Natural killer cell (primary cell): ENCODE measurements around the gene ARID5A. TPM values are rescaled to one million over a fixed set of nuclear protein-coding genes. Genes with fewer than 3 reads are reported as not detected.

Experiments
- ATAC-seq, 3 donors: fragments of 150-1000 bp in 2 of 3; fragments of 200-7000 bp in 1 of 3; cut with Tn5 transposase; 1 replicate in 1 of 3; 2 replicates in 2 of 3; pipeline ENCODE4 v1.10.0; 2021; ENCODE audit warnings: mild to moderate bottlenecking in 2 of 3, moderate library complexity in 2 of 3
- DNase-seq, 2 donors: peaks; one replicate each; pipeline versions ENCODE4 v3.0.0 to v3.0.0-alpha.2; 2013 to 2021; ENCODE audit warnings: mixed read lengths in 1 of 2
- H3K27ac ChIP-seq: one replicate; pipeline ENCODE4 v1.5.1; 2013; ENCODE audit warnings: mild to moderate bottlenecking, low read length
- H3K27me3 ChIP-seq: one replicate; pipeline ENCODE4 v1.6.1; 2013; ENCODE audit warnings: low read length; ENCODE audit not compliant: control insufficient read depth, insufficient read depth
- H3K36me3 ChIP-seq: one replicate; pipeline ENCODE4 v1.6.1; 2013; ENCODE audit warnings: low read length; ENCODE audit not compliant: control insufficient read depth, insufficient read depth
- H3K4me1 ChIP-seq: one replicate; pipeline ENCODE4 v1.6.1; 2013; ENCODE audit warnings: low read length; ENCODE audit not compliant: control insufficient read depth, insufficient read depth
- H3K4me3 ChIP-seq: one replicate; pipeline ENCODE4 v1.5.1; 2013; ENCODE audit warnings: low read length
- H3K9me3 ChIP-seq: one replicate; pipeline ENCODE4 v1.6.1; 2013; ENCODE audit warnings: low read length; ENCODE audit not compliant: control insufficient read depth, insufficient read depth
- H3K27ac Mint-ChIP-seq, 2 donors: one replicate each; pipeline ENCODE4 v1.8.0; 2022; ENCODE audit warnings: mild to moderate bottlenecking in 2 of 2, mixed read lengths in 2 of 2, moderate library complexity in 1 of 2
- H3K27me3 Mint-ChIP-seq, 2 donors: one replicate each; pipeline ENCODE4 v1.8.0; 2022; ENCODE audit warnings: low read depth in 2 of 2, mixed read lengths in 2 of 2
- H3K36me3 Mint-ChIP-seq: one replicate; pipeline ENCODE4 v1.8.0; 2022; ENCODE audit warnings: mixed read lengths
- H3K4me1 Mint-ChIP-seq, 2 donors: one replicate each; pipeline ENCODE4 v1.8.0; 2022; ENCODE audit warnings: mixed read lengths in 2 of 2
- H3K4me3 Mint-ChIP-seq: one replicate; pipeline ENCODE4 v1.8.0; 2022; ENCODE audit warnings: mild to moderate bottlenecking, moderate library complexity, mixed read lengths
- H3K9me3 Mint-ChIP-seq, 2 donors: one replicate each; pipeline ENCODE4 v1.8.0; 2022; ENCODE audit warnings: mixed read lengths in 2 of 2
- WGBS: methylation state at CpG from one replicate; pipeline ENCODE4 v1.1.7; 2013; ENCODE audit warnings: missing lambda C conversion rate; ENCODE audit not compliant: insufficient coverage; 5-methylcytosine and 5-hydroxymethylcytosine counted together
- intact Hi-C: fragments of 100-400 bp; cut with micrococcal nuclease; formaldehyde crosslinking; loops from one replicate; pipeline ENCODE4 v1.14.2; 2022
- total RNA-seq, 4 donors: library from RNA; stranded (reverse); fragments of 120-200 nt in 1 of 4; gene quantifications; one replicate each; pipeline versions ENCODE4 v1.2.3 to v1.2.4, GENCODE V29; 2013 to 2022
- TF ChIP-seq, protein P1 (sequence below): fragments of 200-600 bp; IDR thresholded peaks from one replicate; pipeline ENCODE4 v1.8.0; 2022; ENCODE audit warnings: antibody characterized with exemption

Gene ARID5A
- total RNA-seq, 3 donors from 2014 or later (not counting 1 experiment from before 2014, with no cell fraction given) = 90.9 to 117 (median 114) TPM

DNA sequence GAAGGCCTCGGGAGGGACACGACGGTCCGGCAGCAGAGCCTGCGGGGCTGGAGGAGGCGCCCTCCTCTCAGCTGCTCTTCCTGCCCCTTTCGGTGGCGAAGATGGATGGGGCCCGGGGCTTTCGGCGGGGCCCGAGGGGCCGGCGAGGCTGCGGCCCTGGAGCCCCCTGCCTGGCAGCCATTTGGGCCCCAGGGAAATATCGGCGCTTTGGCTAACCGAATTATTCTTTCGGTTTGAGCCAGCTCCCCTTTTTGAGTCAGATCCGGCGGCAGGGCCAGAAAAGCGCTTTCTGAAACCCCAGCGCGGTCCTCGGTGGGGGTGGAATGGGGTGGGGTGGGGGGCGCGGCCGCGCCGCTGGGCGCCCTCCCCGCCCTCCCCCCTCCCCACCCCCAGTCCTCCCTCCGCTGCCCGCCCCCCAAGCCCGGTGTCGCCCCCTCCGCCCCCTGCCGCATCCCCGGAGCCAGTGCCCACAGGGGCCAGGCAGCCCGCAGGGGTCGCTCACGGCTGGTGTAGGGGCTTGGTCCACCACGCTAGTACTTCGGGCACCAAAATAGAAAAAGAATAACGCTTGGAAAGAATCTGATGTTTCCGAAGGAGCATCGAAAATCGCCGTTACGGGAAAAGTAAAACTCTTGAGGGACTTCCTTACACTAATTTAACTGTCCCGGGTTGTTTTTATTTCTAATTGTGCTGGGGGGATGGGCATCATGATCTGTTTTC lies 9.1 kb upstream of the ARID5A start:
- H3K4me3 ChIP-seq = peak overlapping the region; percentile 56
- H3K27me3 ChIP-seq = no peaks in the 10 kb centered on the region
- H3K4me1 Mint-ChIP-seq = peaks cover 28 to 47% of the 10 kb centered on the region in 2 donors
- DNase-seq (peak; percentile 43 to 71), ATAC-seq (peak; percentile 36 to 66 (median 41))
- TF ChIP-seq, protein P1, sequence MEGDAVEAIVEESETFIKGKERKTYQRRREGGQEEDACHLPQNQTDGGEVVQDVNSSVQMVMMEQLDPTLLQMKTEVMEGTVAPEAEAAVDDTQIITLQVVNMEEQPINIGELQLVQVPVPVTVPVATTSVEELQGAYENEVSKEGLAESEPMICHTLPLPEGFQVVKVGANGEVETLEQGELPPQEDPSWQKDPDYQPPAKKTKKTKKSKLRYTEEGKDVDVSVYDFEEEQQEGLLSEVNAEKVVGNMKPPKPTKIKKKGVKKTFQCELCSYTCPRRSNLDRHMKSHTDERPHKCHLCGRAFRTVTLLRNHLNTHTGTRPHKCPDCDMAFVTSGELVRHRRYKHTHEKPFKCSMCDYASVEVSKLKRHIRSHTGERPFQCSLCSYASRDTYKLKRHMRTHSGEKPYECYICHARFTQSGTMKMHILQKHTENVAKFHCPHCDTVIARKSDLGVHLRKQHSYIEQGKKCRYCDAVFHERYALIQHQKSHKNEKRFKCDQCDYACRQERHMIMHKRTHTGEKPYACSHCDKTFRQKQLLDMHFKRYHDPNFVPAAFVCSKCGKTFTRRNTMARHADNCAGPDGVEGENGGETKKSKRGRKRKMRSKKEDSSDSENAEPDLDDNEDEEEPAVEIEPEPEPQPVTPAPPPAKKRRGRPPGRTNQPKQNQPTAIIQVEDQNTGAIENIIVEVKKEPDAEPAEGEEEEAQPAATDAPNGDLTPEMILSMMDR = peak; percentile 37
- H3K27ac Mint-ChIP-seq = peak overlapping the region; percentile 48 to 60
- H3K36me3 ChIP-seq = no peaks in the 10 kb centered on the region
- no peaks in the 10 kb centered on the region for H3K9me3 Mint-ChIP-seq
- H3K27me3 Mint-ChIP-seq = peaks cover 0 to 6% of the 10 kb centered on the region in 2 donors
- under 1% methylated on average over 35 of the region's 51 CpGs for WGBS
- H3K4me3 Mint-ChIP-seq = peak overlapping the region; percentile 81
- intact Hi-C loops = loop anchor here (1.0 kb wide), 1 partner anchor 27 kb away; no protein-coding TSS in a partner anchor
- no peaks in the 10 kb centered on the region for H3K36me3 Mint-ChIP-seq
- H3K4me1 ChIP-seq = peaks cover 51% of the 10 kb centered on the region
- H3K9me3 ChIP-seq = no peaks in the 10 kb centered on the region
- peak overlapping the region; percentile 37 for H3K27ac ChIP-seq

DNA sequence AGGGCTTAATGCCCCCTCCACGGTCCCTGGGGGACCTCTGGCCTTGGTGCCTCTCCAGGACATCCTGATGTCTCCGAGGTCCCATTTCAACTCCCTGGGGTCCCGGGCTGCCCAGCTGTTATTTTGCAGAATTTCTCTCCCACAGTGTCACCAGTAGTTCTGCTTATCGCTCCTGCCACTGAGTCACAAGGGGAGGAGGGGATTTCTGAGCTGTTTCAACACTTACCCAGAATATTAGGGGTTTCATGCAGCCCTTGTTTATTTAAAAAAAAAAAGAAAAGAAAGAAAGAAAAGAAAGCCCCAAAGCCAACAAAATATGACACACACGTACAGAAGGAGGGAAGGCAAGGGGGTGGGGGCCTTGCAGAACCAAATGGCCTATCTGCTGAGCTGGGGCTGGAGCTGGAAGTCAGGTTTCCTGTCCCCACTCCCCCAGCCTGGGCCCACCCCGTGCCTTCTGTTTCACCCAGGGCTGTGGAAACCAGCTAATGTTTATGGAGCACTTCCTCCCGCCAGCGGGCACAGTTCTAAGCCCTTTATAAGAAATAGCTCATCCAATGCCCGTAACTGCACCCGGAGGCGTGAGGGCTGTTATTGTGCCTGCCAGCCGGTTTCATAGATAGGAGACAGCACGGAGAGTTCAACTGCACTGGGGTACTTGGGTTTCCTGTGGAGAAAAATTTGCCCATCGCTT lies 8.4 kb upstream of the ARID5A start:
- WGBS = 40% methylated on average over 12 of the region's 14 CpGs
- Mint-ChIP-seq H3K4me1 (peaks cover 30 to 48% of the 10 kb centered on the region in 2 donors), H3K36me3 (no peaks in the 10 kb centered on the region), H3K4me3 (peak overlapping the region; percentile 81), H3K27me3 (peaks cover 0 to 6% of the 10 kb centered on the region in 2 donors), H3K27ac (peak overlapping the region; percentile 48 to 60), H3K9me3 (no peaks in the 10 kb centered on the region)
- peak in 1 of 2 donors; percentile 64 for DNase-seq
- Histone ChIP-seq H3K27me3 (no peaks in the 10 kb centered on the region), H3K9me3 (no peaks in the 10 kb centered on the region), H3K4me1 (peaks cover 58% of the 10 kb centered on the region), H3K4me3 (no peak overlapping the region), H3K36me3 (no peaks in the 10 kb centered on the region), H3K27ac (no peak overlapping the region)
- ATAC-seq = peak in 1 of 3 donors; percentile 25
- TF ChIP-seq, protein P1 = no peak
- intact Hi-C loops = no loop called here

DNA sequence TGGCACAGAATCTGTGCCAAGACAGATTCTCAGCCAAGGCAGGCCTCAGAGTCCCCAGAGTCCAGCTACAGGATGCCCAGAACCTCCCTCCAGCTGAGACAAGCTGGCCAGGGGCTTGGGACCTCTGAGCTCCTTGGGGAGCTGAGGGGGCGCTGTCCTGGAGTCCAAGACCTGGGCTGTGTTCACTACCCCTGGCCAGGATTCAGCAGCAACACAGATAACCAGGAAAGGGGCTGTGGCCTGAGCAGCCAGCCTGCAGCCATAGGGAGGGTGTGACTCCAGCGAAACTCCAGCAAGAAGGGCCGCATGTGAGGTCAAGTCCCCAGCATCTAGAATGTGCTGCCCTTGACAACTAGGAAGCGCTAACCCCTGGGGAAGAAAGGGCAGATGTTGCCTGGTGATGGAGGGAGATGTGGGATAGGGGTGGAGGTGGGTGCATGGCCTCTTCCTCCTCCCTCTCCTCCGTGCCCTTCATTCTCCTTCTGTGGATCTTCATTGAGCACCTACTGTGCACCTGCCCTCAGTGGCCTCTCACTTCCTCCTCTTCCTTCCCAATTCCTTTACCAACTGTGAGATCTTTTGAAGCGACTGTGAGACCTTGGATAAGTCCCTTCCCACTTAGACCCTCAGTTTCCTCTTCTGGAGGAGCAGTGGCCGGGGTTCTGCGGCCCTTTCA lies 7.7 kb upstream of the ARID5A start:
- DNase-seq (no peak), ATAC-seq (no peak)
- no peak overlapping the region for H3K4me3 ChIP-seq
- no peaks in the 10 kb centered on the region for H3K27me3 ChIP-seq
- no peaks in the 10 kb centered on the region for H3K9me3 ChIP-seq
- 91% methylated on average over 8 of the region's 8 CpGs for WGBS
- H3K4me1 ChIP-seq = peaks cover 59% of the 10 kb centered on the region
- Mint-ChIP-seq H3K27me3 (peaks cover 0 to 6% of the 10 kb centered on the region in 2 donors), H3K9me3 (no peaks in the 10 kb centered on the region), H3K27ac (peak overlapping the region in 1 of 2 donors; percentile 60), H3K4me1 (peaks cover 27 to 45% of the 10 kb centered on the region in 2 donors), H3K36me3 (no peaks in the 10 kb centered on the region), H3K4me3 (no peak overlapping the region)
- no peaks in the 10 kb centered on the region for H3K36me3 ChIP-seq
- intact Hi-C loops = no loop called here
- TF ChIP-seq, protein P1 = no peak
- H3K27ac ChIP-seq = no peak overlapping the region
